ENCODE data around the gene RIMS4.

RIMS4 gene

GRCh38 chr20:44742304-44743079, 67.9 kb downstream of the RIMS4 start:
- no peak for DNase-seq (ENCODE audit: low read depth, low spot score)

DNA sequence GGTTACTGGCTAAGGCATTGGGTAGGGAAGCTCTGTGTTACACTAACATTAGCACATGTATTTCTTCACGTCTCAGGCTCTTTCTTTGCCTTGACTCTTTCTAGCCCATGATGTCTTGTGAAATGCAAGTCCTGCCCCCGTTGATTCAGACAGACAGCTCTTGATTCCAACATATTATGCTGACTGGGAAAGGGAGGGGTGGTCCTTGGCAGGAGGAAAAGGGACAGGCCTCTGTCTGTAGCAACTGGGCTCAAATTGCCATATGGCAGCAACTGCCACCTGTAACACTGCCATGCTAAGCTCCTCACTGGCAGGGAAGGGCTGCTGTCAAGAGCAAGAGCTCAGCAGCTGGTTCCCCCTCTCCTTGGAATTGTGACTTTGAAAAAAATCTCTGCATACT, 70.4 kb downstream of the RIMS4 start:
- DNase-seq (ENCODE audit: low read depth, low spot score) = no peak

DNA sequence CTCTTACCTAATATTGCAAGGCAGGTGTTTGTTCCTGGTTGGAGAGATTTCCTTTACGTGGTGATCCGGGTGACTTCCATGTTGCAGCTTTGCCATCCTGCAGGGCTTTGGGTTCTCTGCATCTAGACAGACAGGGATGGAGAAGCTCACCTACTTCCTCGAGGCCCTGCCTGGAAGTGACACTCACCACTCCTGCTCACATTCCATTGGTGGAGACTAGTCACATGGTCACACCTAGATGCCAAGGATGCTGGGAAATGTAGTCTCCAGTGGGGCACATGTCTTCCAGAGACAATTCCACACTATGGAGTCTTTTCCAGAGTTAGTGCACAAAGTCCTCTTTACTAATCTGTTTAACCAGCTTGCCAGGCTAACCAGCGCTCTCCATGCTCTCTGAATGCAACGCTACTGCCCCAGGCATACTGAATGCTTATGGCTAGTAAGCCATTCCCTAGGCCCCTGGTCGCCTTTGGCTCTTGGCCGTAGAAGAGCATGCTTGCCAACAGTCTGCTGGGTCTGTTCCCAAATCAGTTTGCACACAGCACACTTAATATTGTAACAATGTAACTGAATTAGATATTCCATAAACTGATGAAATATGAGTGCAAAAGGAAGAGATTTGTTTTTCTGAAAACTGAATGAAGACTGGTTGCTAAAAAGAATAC, 71.4 kb downstream of the RIMS4 start:
- no peak for DNase-seq (ENCODE audit: low read depth, low spot score)

- DNase-seq (ENCODE audit: low read depth, low spot score) = no peak
Measured at GRCh38 chr20:44737116-44737515, 73.2 kb downstream of the RIMS4 start.

DNA sequence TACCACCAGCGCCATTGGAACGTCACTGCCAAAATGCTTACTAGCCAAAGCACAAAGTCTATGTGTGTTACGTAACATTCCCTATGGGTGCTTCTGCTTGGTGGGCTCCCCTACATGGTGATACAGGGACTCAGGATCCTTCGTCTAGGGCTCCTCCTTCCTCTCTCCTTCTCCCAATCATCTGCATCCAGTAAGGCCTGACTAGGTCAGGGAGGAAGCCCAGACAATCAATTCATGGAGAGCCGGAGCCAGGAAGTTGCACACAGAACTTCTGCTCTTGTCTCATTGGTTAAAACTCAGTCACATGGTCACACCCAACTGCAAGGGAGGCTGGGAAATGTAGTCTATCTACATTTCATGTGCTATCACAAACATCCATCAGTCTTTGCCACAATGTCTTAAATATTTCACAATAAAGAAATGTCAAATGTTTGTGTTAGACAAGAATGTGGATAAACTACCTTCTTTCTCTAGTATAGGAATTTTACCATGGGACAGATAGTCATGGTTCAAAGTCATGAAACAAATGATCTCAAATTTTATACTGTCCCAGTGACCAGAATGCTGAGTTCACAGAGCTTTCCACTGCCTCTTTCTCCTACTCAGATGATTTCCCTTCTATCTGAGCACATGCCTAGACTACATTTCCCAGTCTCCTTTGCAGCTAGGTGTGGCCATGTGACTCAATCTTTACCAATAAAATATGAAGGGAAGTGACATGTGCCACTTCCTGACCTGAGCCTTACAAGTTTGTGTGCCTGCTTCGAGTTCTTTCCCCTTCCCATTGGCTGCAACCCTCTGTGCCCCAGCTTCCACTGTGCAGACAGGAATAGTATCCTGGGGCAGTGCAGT, 74.0 kb downstream of the RIMS4 start:
- DNase-seq (ENCODE audit: low read depth, low spot score) = peak; percentile 61

DNA sequence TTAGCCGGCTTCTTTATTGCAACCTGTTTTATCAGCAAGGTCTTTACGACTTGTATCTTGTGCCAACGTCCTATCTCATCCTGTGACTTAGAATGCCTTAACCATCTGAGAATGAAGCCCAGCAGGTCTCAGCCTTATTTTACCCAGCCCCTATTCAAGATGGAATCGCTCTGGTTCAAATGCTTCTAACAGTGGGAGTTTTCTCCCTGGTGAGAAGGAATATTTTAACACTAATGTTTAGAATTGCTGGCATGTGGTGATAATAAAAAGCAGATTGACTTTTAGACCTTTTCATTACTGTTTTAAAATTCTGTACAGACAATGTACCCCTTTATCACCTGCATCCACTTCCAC, 74.6 kb downstream of the RIMS4 start:
- DNase-seq (ENCODE audit: low read depth, low spot score) = no peak

GRCh38 chr20:44734938-44735337, 75.4 kb downstream of the RIMS4 start:
- no peak for DNase-seq (ENCODE audit: low read depth, low spot score)

DNA sequence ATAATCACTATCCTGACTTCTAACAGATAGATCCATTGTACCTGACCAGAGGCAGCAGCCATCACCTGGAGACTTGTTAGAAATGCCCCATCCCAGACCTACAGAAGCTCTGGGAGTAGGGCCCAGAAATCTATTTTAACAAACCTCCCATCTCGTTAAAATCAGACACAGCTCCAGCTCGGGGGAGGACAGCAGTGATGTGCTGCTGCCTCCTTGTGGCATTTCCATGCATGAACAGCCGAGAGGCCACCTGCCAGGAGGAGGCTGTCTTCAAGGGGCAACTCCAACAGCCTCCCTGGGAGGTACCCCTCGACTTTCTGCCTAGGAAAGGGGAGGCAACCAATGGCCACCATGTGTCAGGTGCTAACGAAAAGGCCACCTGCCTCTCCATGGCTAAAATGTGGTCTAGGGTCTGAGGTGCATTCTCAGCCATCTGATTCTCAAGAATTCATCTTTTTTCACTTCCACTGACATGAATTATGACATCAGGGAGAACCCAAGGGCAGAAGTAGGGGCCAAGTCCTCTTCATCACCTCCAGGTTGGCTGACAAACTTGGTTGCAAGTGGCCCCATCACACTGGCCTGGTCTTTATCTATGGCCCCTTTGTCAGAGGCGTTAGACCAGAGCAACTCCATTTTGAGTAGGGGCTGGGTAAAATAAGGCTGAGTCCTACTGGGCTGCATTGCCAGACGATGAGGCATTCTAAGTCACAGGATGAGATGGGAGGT, 76.8 kb downstream of the RIMS4 start:
- peak; percentile 55 for DNase-seq (ENCODE audit: low read depth, low spot score)

DNA sequence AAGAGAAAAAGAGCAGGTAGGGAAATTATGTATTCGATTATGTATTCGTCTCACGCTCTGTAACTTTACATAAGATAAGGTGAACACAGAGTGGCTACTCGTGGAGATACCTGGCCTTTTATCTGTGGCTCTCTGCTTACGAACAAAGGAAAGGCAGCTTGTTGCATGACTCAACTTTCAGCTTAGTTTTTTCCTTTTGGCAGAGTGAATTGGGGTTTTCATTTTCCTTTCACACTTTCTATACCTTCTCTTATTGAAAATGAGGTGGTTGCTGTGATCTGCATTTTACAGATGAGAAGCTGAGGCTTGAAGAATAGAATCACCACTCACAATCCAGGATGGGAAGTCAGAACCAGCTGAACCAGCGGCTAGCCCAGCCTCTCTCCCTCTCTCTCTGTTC, 78.0 kb downstream of the RIMS4 start:
- DNase-seq (ENCODE audit: low read depth, low spot score) = no peak

GRCh38 chr20:44731657-44732056, 78.7 kb downstream of the RIMS4 start:
- DNase-seq (ENCODE audit: low read depth, low spot score) = no peak

GRCh38 chr20:44730441-44730840, 79.9 kb downstream of the RIMS4 start:
- no peak for DNase-seq (ENCODE audit: low read depth, low spot score)

DNA sequence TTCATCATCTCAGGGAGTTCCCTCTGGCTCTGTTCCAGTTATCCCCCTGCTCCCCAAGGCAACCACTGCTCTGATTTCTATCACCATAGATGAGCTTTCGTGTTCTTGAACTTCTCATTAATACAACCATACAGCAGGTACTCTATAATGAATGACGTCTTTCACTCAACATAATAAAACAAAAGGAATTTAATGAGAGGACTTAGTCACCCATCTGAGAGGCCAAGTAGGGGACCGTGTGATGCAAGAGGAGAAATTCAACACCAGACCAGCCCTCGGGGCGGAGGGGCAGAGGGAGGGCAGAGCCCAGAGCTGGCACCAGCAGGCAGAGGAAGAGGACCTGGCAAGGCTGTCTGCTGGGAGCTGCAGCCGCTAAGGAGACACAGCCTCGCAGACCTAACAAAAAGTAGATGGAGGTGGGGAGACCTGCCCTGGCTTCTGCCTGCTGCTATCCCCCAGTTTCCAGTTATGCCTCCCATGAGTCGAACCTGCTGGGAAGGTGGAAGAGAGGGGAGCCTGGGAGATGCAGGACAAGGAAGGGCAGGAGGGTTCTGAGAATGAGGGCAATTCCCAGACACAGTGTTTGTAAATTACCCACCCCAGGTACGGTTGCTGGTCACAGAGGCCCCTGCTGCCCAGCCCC, 81.4 kb downstream of the RIMS4 start:
- no peak for DNase-seq (ENCODE audit: low read depth, low spot score)

- no peak for DNase-seq (ENCODE audit: low read depth, low spot score)
Measured at GRCh38 chr20:44727651-44728050, 82.7 kb downstream of the RIMS4 start.

DNA sequence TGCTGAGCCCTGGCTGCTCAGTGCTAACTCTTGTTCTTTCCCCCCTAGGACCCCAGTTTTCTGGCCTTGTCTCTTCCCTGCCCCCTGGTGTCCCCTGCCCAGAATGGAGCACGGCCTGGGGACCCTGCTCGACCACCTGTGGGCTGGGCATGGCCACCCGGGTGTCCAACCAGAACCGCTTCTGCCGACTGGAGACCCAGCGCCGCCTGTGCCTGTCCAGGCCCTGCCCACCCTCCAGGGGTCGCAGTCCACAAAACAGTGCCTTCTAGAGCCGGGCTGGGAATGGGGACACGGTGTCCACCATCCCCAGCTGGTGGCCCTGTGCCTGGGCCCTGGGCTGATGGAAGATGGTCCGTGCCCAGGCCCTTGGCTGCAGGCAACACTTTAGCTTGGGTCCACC, 83.3 kb downstream of the RIMS4 start:
- no peak for DNase-seq (ENCODE audit: low read depth, low spot score)

DNA sequence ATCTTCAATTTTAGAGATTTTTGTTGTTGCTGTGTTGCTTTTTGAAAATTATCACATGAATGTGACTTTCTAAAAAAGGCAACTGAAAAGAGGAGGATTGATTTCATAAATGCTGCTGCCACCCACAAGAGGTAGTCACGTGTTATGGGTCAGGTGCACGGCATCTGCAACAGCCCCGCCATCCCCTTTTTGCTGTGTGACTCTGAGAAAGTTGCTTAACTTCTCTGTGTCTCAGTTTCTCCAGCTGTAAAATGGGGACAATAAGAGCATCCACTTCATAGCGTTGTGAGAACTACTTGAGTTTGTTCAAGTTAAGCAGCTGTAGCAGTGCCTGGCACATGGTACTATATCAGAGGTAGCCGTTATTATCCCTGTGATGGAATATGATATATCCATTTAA, 84.5 kb downstream of the RIMS4 start:
- DNase-seq (ENCODE audit: low read depth, low spot score) = no peak

DNA sequence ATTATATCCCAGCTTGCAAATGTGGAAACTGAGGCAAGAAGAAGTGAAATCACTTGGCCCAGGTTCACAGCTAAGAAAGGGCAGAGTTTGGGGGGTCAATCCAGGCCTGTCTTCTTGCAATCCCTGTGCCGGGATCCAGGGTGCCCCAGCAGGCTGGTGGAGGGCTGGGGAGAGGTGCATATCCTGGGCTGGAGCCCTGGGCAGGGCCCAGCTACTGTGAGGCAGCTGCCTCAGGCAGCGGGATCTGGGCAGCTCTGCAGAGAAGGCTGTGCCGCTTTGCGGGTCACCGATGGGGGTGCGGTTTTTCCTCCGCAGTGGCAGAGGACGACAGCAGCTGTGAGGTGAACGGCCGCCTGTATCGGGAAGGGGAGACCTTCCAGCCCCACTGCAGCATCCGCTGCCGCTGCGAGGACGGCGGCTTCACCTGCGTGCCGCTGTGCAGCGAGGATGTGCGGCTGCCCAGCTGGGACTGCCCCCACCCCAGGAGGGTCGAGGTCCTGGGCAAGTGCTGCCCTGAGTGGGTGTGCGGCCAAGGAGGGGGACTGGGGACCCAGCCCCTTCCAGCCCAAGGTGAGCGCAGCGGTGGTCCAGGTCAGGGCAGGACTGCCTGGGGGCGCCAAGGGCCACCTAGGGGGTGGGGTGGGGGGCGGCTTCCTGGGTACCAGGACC, 85.8 kb downstream of the RIMS4 start:
- DNase-seq (ENCODE audit: low read depth, low spot score) = no peak

DNA sequence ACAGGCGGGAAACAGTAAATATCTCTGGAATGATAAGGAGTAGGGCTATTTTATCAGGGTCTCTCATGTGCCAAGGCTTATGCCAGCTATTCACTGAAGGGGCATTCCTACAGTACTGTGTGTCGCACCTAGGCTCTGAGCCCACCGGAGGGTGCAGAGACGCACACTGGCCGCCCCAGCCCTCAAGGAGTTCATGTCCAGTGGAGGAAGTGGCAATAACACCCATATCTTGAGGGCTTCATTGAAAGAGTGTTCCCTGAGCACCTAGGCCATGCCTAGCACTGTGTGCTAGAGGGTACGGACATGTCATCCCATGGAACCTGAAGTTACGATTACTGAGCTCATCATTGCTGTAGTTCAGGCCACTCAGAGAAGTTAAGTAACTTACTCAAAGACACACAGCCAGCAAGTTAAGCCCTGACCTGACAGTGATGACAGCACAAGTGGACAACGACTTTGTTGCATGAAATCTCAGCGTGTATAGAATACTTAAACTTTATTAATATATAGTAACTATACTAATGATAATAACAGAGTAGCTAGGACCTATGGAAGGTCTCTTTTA, 86.5 kb downstream of the RIMS4 start:
- no peak for DNase-seq (ENCODE audit: low read depth, low spot score)

- DNase-seq (ENCODE audit: low read depth, low spot score) = no peak
Measured at GRCh38 chr20:44723391-44723790, 87.0 kb downstream of the RIMS4 start.

DNA sequence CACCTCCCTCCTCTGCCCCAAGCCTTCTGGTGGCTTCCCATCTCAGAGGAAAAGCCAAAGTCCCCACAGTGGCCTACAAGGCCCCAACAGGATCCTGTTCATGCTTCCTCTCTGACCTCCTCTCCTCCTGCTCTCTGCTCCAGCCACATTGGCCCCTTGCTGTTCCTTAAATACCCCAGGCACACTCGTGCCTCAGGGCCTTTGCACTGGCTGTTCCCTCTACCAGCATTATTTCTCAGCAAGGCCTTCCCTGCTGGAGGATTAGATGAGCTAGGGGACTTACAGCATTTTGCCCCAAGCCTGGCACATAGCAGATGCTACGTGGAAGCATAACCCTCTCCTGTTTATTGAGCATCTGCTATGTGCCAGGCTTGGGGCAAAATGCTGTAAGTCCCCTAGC, 87.4 kb downstream of the RIMS4 start:
- no peak for DNase-seq (ENCODE audit: low read depth, low spot score)

DNA sequence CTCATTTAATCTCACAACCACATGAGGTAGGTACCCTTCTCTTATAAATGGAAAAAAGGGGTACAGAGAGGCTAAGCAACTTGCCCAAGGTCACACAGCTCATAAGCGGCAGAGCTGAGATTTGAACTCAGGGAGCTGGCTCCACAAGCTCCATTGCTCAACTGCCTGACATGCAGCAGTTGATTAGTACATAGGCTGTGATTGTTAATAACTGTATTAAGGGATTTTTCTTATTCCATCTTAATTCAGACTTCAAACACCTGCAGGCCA, 88.6 kb downstream of the RIMS4 start:
- no peak for DNase-seq (ENCODE audit: low read depth, low spot score)

Measured in smooth muscle cell of the brain vasculature (primary cell).